Liver (tissue), 9 donors: Measurements from ENCODE around the gene BAIAP2. TPM values are rescaled to one million over a fixed set of nuclear protein-coding genes. Genes with fewer than 3 reads are reported as not detected.

ENCODE experiments used
- DNase-seq: peaks from one replicate; pipeline ENCODE4 v3.0.0-alpha.2; 2017; ENCODE audit warnings: low spot score
- H3K27ac ChIP-seq, 2 donors: one replicate each; pipeline ENCODE4 v1.7.0; 2013; ENCODE audit warnings: inconsistent platforms in 2 of 2, low read length in 2 of 2, control low read depth in 1 of 2, low read depth in 1 of 2, mild to moderate bottlenecking in 1 of 2
- H3K27me3 ChIP-seq, 4 donors: one replicate each; pipeline versions ENCODE4 v1.6.1 to v1.7.0; 2013; ENCODE audit warnings: low read length in 3 of 4, inconsistent platforms in 1 of 4, mild to moderate bottlenecking in 1 of 4, moderate library complexity in 1 of 4; ENCODE audit not compliant: control insufficient read depth in 4 of 4, insufficient read depth in 4 of 4
- H3K36me3 ChIP-seq, 4 donors: one replicate each; pipeline versions ENCODE4 v1.6.1 to v1.7.0; 2013; ENCODE audit warnings: low read length in 3 of 4, mild to moderate bottlenecking in 3 of 4, low read depth in 1 of 4, moderate library complexity in 1 of 4; ENCODE audit not compliant: control insufficient read depth in 4 of 4, insufficient read depth in 3 of 4
- H3K4me1 ChIP-seq, 4 donors: one replicate each; pipeline versions ENCODE4 v1.6.1 to v1.7.0; 2013; ENCODE audit warnings: low read length in 3 of 4, mild to moderate bottlenecking in 3 of 4, moderate library complexity in 1 of 4; ENCODE audit not compliant: control insufficient read depth in 4 of 4, insufficient read depth in 4 of 4
- H3K4me3 ChIP-seq, 3 donors: one replicate each; pipeline versions ENCODE4 v1.6.1 to v1.7.0; 2013; ENCODE audit warnings: low read length in 3 of 3, control low read depth in 1 of 3, low read depth in 1 of 3, mild to moderate bottlenecking in 1 of 3
- H3K9ac ChIP-seq, 2 donors: one replicate each; pipeline ENCODE4 v1.7.0; 2013; ENCODE audit warnings: low read length in 2 of 2, mild to moderate bottlenecking in 2 of 2, moderate library complexity in 2 of 2, control low read depth in 1 of 2, low read depth in 1 of 2
- H3K9me3 ChIP-seq, 4 donors: one replicate each; pipeline versions ENCODE4 v1.6.1 to v1.7.0; 2013; ENCODE audit warnings: low read length in 3 of 4; ENCODE audit not compliant: control insufficient read depth in 4 of 4
- EGR1 ChIP-seq, 2 donors: IDR thresholded peaks; 2 replicates each; pipeline ENCODE4 v1.6.1; 2016 to 2018; ENCODE audit warnings: antibody characterized with exemption in 2 of 2, low read depth in 2 of 2
- FOXA1 ChIP-seq: IDR thresholded peaks from 2 replicates; pipeline ENCODE4 v1.6.1; 2016; ENCODE audit warnings: antibody characterized with exemption
- GABPA ChIP-seq, 2 donors: IDR thresholded peaks in 1 of 2; conservative IDR thresholded peaks in 1 of 2; 2 replicates each; pipeline ENCODE4 v1.6.1; 2016; ENCODE audit warnings: antibody characterized with exemption in 2 of 2, mild to moderate bottlenecking in 1 of 2, moderate library complexity in 1 of 2
- HNF4A ChIP-seq, 2 donors: conservative IDR thresholded peaks; 2 replicates each; pipeline ENCODE4 v1.6.1; 2016; ENCODE audit warnings: antibody characterized with exemption in 2 of 2, mild to moderate bottlenecking in 2 of 2
- HNF4G ChIP-seq: IDR thresholded peaks from 2 replicates; pipeline ENCODE4 v1.6.1; 2016; ENCODE audit warnings: antibody characterized with exemption
- JUND ChIP-seq, 2 donors: IDR thresholded peaks; 2 replicates each; pipeline ENCODE4 v1.6.1; 2016; ENCODE audit warnings: antibody characterized with exemption in 2 of 2
- NR2F2 ChIP-seq: IDR thresholded peaks from 2 replicates; pipeline ENCODE4 v1.6.1; 2016; ENCODE audit warnings: antibody characterized with exemption
- RAD21 ChIP-seq, 2 donors: IDR thresholded peaks; 2 replicates each; pipeline ENCODE4 v1.6.1; 2016; ENCODE audit warnings: antibody characterized with exemption in 2 of 2, mild to moderate bottlenecking in 2 of 2
- RXRA ChIP-seq, 2 donors: IDR thresholded peaks; 2 replicates each; pipeline ENCODE4 v1.6.1; 2017 to 2018; ENCODE audit warnings: antibody characterized with exemption in 2 of 2, mild to moderate bottlenecking in 1 of 2
- SP1 ChIP-seq: IDR thresholded peaks from 2 replicates; pipeline ENCODE4 v1.6.1; 2018; ENCODE audit warnings: antibody characterized with exemption, mild to moderate bottlenecking
- TAF1 ChIP-seq: conservative IDR thresholded peaks from 2 replicates; pipeline ENCODE4 v1.6.1; 2016; ENCODE audit warnings: antibody characterized with exemption, mild to moderate bottlenecking
- YY1 ChIP-seq: IDR thresholded peaks from 2 replicates; pipeline ENCODE4 v1.6.1; 2016; ENCODE audit warnings: antibody characterized with exemption, mild to moderate bottlenecking
- WGBS: extraction: QIAGEN DNeasy Blood & Tissue Kit; methylation state at CpG from one replicate; pipeline ENCODE4 v1.1.7; 2013; 5-methylcytosine and 5-hydroxymethylcytosine counted together
- polyA plus RNA-seq, 2 donors: library from polyadenylated mRNA; stranded (reverse) in 1 of 2; unstranded in 1 of 2; fragments of 200-250 nt in 1 of 2; fragments of >200 nt in 1 of 2; fragmentation: Nextera tagmentation in 1 of 2; extraction: Ambion mirVana in 1 of 2; gene quantifications; one replicate each; pipeline versions ENCODE4 v1.2.1 to v1.2.3, GENCODE V29; 2013 to 2015
- total RNA-seq, 2 donors: library from RNA; depleted of rRNA; stranded (reverse); fragments of >200 nt; gene quantifications; one replicate each; pipeline ENCODE4 v1.2.3, GENCODE V29; 2014
- TF ChIP-seq, protein P1 (sequence below): IDR thresholded peaks from 2 replicates; pipeline ENCODE4 v1.6.1; 2016; ENCODE audit warnings: antibody characterized with exemption
- TF ChIP-seq, protein P2 (sequence below): IDR thresholded peaks from 2 replicates; pipeline ENCODE4 v1.6.1; 2016; ENCODE audit warnings: antibody characterized with exemption, mild to moderate bottlenecking
- TF ChIP-seq, protein P3 (sequence below): fragments of 150-350 bp; IDR thresholded peaks from 2 replicates; pipeline ENCODE4 v1.5.1; 2017; ENCODE audit warnings: improper control_type of control experiment, low read depth, low read length; ENCODE audit not compliant: missing input control
- TF ChIP-seq, protein P4 (sequence below): IDR thresholded peaks from 2 replicates; pipeline ENCODE4 v1.6.1; 2016; ENCODE audit warnings: antibody characterized with exemption
- TF ChIP-seq, protein P5 (sequence below): IDR thresholded peaks from 2 replicates; pipeline ENCODE4 v1.6.1; 2016; ENCODE audit warnings: antibody characterized with exemption
- donor health status: healthy.
- donor health status: healthy.
- donor health status: healthy.
- donor health status: healthy.
- donor health status: healthy.

Gene BAIAP2
- total and polyA plus RNA-seq, 4 donors, result 8.1 to 61.3 (median 44.9) TPM

DNA sequence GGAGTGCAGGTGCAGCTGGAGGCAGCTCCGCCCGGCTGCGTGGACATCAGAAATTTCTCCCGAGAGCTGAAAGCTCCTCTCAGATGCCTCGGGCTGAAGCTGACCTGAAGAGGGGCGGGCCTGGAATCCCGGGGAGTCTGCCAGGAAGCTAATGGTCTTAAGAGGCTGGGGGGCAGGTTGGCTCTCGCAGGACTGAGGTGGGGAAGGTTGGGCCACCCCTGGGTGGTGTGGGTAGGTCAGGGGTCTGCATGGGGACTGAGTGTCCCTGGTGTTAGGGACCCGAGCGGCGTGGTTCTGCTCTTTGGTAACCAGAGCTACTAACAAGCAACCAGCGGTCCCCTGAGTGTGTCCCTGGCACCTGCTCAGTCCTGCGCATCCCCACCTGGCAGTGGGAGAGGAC is 39.8 kb upstream of the BAIAP2 start (continued):
- TF ChIP-seq, protein P1, sequence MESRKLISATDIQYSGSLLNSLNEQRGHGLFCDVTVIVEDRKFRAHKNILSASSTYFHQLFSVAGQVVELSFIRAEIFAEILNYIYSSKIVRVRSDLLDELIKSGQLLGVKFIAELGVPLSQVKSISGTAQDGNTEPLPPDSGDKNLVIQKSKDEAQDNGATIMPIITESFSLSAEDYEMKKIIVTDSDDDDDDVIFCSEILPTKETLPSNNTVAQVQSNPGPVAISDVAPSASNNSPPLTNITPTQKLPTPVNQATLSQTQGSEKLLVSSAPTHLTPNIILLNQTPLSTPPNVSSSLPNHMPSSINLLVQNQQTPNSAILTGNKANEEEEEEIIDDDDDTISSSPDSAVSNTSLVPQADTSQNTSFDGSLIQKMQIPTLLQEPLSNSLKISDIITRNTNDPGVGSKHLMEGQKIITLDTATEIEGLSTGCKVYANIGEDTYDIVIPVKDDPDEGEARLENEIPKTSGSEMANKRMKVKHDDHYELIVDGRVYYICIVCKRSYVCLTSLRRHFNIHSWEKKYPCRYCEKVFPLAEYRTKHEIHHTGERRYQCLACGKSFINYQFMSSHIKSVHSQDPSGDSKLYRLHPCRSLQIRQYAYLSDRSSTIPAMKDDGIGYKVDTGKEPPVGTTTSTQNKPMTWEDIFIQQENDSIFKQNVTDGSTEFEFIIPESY, result no peak

DNA sequence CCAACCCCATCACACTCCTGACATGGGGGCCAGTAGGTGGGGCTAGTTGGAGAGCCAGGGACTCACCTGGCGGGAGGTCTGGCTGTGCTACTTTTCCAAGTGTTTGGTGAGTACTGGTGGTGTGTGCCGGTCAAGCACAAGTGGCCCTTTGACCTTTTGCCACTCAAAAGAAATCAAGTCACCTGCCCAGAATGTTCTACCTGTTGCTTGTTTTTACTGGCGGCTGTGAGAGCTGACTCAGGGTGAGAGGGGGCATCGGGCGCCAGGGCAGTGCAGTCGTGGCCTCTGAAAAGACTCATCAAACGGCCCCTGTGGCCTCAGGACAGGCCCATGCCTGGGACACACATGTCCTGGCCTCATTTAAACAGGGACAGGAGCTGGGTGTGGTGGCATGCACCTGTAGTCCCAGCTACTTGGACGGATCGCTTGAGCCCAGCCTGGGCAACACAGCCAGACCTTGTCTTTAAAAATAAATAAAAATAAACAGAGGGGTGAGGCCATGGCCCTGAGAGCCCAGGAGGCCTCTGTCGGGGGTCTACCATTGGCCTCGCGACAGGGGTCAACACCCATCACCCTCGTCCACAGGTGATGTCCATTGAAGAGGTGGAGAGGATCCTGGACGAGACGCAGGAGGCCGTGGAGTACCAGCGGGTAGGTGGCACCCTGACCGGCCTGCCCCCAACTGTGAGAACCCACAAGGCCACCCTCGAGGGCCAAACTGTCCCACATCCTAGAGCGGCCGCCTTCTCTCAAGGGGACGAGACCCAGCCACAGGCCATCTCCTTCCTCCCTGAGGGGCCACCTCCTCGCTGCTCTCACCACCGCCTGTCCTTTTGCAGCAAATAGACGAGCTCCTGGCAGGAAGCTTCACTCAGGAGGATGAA is 38.3 kb upstream of the BAIAP2 start:
- Histone ChIP-seq H3K4me1 (peaks cover 25 to 41% (median 30%) of the 10 kb centered on the region in 4 donors), H3K27ac (no peak overlapping the region), H3K36me3 (peaks cover 5 to 39% (median 25%) of the 10 kb centered on the region in 4 donors), H3K9ac (no peak overlapping the region), H3K27me3 (no peaks in the 10 kb centered on the region), H3K4me3 (no peak overlapping the region), H3K9me3 (no peaks in the 10 kb centered on the region)
- no peak for TF ChIP-seq GABPA (IDR thresholded peaks at IDR 0.05 in 1 of 2, conservative IDR thresholded peaks at IDR 0.05 in 1 of 2)
- TF ChIP-seq NR2F2, result no peak
- TF ChIP-seq FOXA1, result no peak
- TF ChIP-seq, protein P1, result no peak
- TF ChIP-seq JUND (IDR thresholded peaks at IDR 0.05), result no peak
- no peak for TF ChIP-seq HNF4G
- TF ChIP-seq TAF1, result no peak
- TF ChIP-seq, protein P2, sequence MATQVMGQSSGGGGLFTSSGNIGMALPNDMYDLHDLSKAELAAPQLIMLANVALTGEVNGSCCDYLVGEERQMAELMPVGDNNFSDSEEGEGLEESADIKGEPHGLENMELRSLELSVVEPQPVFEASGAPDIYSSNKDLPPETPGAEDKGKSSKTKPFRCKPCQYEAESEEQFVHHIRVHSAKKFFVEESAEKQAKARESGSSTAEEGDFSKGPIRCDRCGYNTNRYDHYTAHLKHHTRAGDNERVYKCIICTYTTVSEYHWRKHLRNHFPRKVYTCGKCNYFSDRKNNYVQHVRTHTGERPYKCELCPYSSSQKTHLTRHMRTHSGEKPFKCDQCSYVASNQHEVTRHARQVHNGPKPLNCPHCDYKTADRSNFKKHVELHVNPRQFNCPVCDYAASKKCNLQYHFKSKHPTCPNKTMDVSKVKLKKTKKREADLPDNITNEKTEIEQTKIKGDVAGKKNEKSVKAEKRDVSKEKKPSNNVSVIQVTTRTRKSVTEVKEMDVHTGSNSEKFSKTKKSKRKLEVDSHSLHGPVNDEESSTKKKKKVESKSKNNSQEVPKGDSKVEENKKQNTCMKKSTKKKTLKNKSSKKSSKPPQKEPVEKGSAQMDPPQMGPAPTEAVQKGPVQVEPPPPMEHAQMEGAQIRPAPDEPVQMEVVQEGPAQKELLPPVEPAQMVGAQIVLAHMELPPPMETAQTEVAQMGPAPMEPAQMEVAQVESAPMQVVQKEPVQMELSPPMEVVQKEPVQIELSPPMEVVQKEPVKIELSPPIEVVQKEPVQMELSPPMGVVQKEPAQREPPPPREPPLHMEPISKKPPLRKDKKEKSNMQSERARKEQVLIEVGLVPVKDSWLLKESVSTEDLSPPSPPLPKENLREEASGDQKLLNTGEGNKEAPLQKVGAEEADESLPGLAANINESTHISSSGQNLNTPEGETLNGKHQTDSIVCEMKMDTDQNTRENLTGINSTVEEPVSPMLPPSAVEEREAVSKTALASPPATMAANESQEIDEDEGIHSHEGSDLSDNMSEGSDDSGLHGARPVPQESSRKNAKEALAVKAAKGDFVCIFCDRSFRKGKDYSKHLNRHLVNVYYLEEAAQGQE, result no peak
- no peak for TF ChIP-seq RXRA (IDR thresholded peaks at IDR 0.05)
- TF ChIP-seq, protein P3, sequence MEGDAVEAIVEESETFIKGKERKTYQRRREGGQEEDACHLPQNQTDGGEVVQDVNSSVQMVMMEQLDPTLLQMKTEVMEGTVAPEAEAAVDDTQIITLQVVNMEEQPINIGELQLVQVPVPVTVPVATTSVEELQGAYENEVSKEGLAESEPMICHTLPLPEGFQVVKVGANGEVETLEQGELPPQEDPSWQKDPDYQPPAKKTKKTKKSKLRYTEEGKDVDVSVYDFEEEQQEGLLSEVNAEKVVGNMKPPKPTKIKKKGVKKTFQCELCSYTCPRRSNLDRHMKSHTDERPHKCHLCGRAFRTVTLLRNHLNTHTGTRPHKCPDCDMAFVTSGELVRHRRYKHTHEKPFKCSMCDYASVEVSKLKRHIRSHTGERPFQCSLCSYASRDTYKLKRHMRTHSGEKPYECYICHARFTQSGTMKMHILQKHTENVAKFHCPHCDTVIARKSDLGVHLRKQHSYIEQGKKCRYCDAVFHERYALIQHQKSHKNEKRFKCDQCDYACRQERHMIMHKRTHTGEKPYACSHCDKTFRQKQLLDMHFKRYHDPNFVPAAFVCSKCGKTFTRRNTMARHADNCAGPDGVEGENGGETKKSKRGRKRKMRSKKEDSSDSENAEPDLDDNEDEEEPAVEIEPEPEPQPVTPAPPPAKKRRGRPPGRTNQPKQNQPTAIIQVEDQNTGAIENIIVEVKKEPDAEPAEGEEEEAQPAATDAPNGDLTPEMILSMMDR, result no peak
- TF ChIP-seq SP1, result no peak
- TF ChIP-seq, protein P4, sequence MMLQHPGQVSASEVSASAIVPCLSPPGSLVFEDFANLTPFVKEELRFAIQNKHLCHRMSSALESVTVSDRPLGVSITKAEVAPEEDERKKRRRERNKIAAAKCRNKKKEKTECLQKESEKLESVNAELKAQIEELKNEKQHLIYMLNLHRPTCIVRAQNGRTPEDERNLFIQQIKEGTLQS, result no peak
- TF ChIP-seq EGR1 (IDR thresholded peaks at IDR 0.05; ENCODE audit: low read depth in 2 of 2), result no peak
- no peak for TF ChIP-seq YY1
- TF ChIP-seq RAD21 (IDR thresholded peaks at IDR 0.05), result no peak
- TF ChIP-seq, protein P5, sequence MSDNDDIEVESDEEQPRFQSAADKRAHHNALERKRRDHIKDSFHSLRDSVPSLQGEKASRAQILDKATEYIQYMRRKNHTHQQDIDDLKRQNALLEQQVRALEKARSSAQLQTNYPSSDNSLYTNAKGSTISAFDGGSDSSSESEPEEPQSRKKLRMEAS, result no peak
- TF ChIP-seq HNF4A (conservative IDR thresholded peaks at IDR 0.05), result no peak
- no peak for DNase-seq
- 91% methylated on average over 25 of the region's 25 CpGs for WGBS
